Naive thymus-derived CD4-positive, alpha-beta T cell (primary cell): Measurements from ENCODE around the gene SLC37A4. TPM values are rescaled to one million over a fixed set of nuclear protein-coding genes. Genes with fewer than 3 reads are reported as not detected.
"Not testable (repeated sequence)": the region's sequence is repeated elsewhere in the genome, so short reads cannot be mapped to it uniquely, and the experiment has no call there.

Source experiments
- ATAC-seq: fragments of 150-1000 bp; cut with Tn5 transposase; 2 replicates; pipeline ENCODE4 v1.10.0; 2021; ENCODE audit warnings: mild to moderate bottlenecking, moderate library complexity
- CTCF ChIA-PET: fragments of 350-600 bp; sonication (Branson Sonifier 250); formaldehyde crosslinking; loops from one replicate; lab custom pipeline; 2021; ENCODE audit warnings: antibody characterized with exemption; lab: Charles Lee
- POLR2A ChIA-PET: fragments of 350-600 bp; sonication (Branson Sonifier 250); formaldehyde crosslinking; loops from one replicate; lab custom pipeline; 2021; ENCODE audit warnings: antibody characterized with exemption, inconsistent platforms; lab: Charles Lee
- DNase-seq, 9 donors: peaks; one replicate each; pipeline versions ENCODE4 v3.0.0 to v3.0.0-alpha.2; 2020 to 2022; ENCODE audit warnings: mixed read lengths in 1 of 9
- H3K27ac ChIP-seq: one replicate; pipeline ENCODE4 v1.7.0; 2013; ENCODE audit warnings: mild to moderate bottlenecking, low read depth, low read length, moderate library complexity
- H3K27me3 ChIP-seq, 2 donors: one replicate each; pipeline ENCODE4 v1.7.0; 2013; ENCODE audit warnings: low read length in 2 of 2, mild to moderate bottlenecking in 2 of 2, moderate library complexity in 2 of 2; ENCODE audit not compliant: control insufficient read depth in 2 of 2, insufficient read depth in 2 of 2
- H3K36me3 ChIP-seq, 3 experiments: 1 replicate in 2 of 3; 2 replicates in 1 of 3; pipeline ENCODE4 v1.7.0; 2013; ENCODE audit warnings: low read length in 3 of 3, mild to moderate bottlenecking in 3 of 3, moderate library complexity in 1 of 3; ENCODE audit not compliant: insufficient read depth in 3 of 3, control insufficient read depth in 2 of 3
- H3K4me1 ChIP-seq, 2 donors: one replicate each; pipeline ENCODE4 v1.7.0; 2013; ENCODE audit warnings: low read length in 2 of 2, mild to moderate bottlenecking in 2 of 2, moderate library complexity in 1 of 2; ENCODE audit not compliant: control insufficient read depth in 2 of 2, insufficient read depth in 2 of 2
- H3K4me3 ChIP-seq: 2 replicates; pipeline ENCODE4 v1.7.0; 2013; ENCODE audit warnings: mild to moderate bottlenecking, low read length
- H3K9me3 ChIP-seq, 3 experiments: 1 replicate in 2 of 3; 2 replicates in 1 of 3; pipeline ENCODE4 v1.7.0; 2013; ENCODE audit warnings: low read length in 3 of 3; ENCODE audit not compliant: control insufficient read depth in 2 of 3
- H3K27ac Mint-ChIP-seq, 9 donors: one replicate each; pipeline ENCODE4 v1.8.0; 2020 to 2022; ENCODE audit warnings: mixed read lengths in 9 of 9, mild to moderate bottlenecking in 8 of 9, moderate library complexity in 5 of 9, inconsistent platforms in 2 of 9
- H3K27me3 Mint-ChIP-seq, 5 donors: one replicate each; pipeline ENCODE4 v1.8.0; 2021 to 2022; ENCODE audit warnings: mixed read lengths in 5 of 5, mild to moderate bottlenecking in 1 of 5
- H3K36me3 Mint-ChIP-seq, 5 donors: one replicate each; pipeline ENCODE4 v1.8.0; 2020 to 2022; ENCODE audit warnings: mixed read lengths in 5 of 5, mild to moderate bottlenecking in 3 of 5, inconsistent platforms in 1 of 5
- H3K4me1 Mint-ChIP-seq, 7 donors: one replicate each; pipeline ENCODE4 v1.8.0; 2020 to 2022; ENCODE audit warnings: mixed read lengths in 7 of 7, mild to moderate bottlenecking in 3 of 7, inconsistent platforms in 1 of 7
- H3K4me3 Mint-ChIP-seq, 10 donors: one replicate each; pipeline ENCODE4 v1.8.0; 2020 to 2022; ENCODE audit warnings: mild to moderate bottlenecking in 10 of 10, mixed read lengths in 10 of 10, moderate library complexity in 6 of 10, inconsistent platforms in 2 of 10
- H3K9me3 Mint-ChIP-seq, 11 donors: one replicate each; pipeline ENCODE4 v1.8.0; 2020 to 2022; ENCODE audit warnings: mixed read lengths in 11 of 11, mild to moderate bottlenecking in 4 of 11, inconsistent platforms in 1 of 11, moderate library complexity in 1 of 11
- intact Hi-C, 2 donors: fragments of 100-400 bp; cut with micrococcal nuclease; formaldehyde crosslinking; loops; one replicate each; pipeline ENCODE4 v1.15.1; 2023
- polyA plus RNA-seq, 2 donors: library from polyadenylated mRNA; unstranded; fragments of 300-500 nt; fragmentation: Illumina TruSeq; gene quantifications; one replicate each; pipeline ENCODE4 v1.2.3, GENCODE V29; 2021
- total RNA-seq, 6 experiments: library from RNA in 5 of 6; stranded (reverse) in 5 of 6; gene quantifications; 1 replicate in 5 of 6; 2 replicates in 1 of 6; pipeline ENCODE4 v1.2.3 and lab custom pipeline; 2021 to 2026

The SLC37A4 gene
- total and polyA plus RNA-seq, 7 experiments from 2014 or later = 7.1 to 20.8 (median 13.1) TPM

DNA sequence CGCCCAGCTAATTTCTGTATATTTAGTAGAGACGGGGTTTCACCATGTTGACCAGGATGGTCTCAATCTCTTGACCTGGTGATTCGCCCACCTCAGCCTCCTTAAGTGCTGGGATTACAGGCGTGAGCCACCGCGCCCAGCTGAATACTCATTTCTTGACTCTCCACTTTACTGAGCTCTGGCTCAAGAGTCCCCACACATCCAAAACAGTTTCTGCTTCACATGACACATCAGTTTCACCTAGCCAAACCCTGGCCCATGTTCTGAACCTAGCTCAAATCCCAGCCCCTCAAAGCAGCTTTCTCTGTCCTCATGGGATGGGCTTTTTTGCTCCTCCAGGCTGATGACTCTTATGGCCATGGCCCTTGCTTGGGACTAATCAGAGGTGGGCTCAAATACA, 16.5 kb upstream of the SLC37A4 start:
- Mint-ChIP-seq H3K27ac (no peak overlapping the region), H3K36me3 (peaks cover 7 to 45% (median 19%) of the 10 kb centered on the region in 5 donors), H3K4me1 (peaks cover 0 to 6% (median 0%) of the 10 kb centered on the region in 7 donors), H3K9me3 (no peaks in the 10 kb centered on the region), H3K27me3 (no peaks in the 10 kb centered on the region), H3K4me3 (no peak overlapping the region)
- H3K27me3 ChIP-seq = no peaks in the 10 kb centered on the region
- intact Hi-C loops = no loop called here
- CTCF ChIA-PET = no interaction called here
- DNase-seq (no peak), ATAC-seq (no peak)
- H3K36me3 ChIP-seq = peaks cover 13 to 74% (median 24%) of the 10 kb centered on the region in 3 experiments
- no peak overlapping the region for H3K4me3 ChIP-seq
- no peaks in the 10 kb centered on the region for H3K9me3 ChIP-seq
- no peak overlapping the region for H3K27ac ChIP-seq
- H3K4me1 ChIP-seq = no peaks in the 10 kb centered on the region
- POLR2A ChIA-PET = interaction anchor here (1.2 to 1.4 kb wide), 2 partner anchors 9 to 50 kb away, joined by 3 to 4 read pairs; partner anchors contain the start of gene HYOU1

DNA sequence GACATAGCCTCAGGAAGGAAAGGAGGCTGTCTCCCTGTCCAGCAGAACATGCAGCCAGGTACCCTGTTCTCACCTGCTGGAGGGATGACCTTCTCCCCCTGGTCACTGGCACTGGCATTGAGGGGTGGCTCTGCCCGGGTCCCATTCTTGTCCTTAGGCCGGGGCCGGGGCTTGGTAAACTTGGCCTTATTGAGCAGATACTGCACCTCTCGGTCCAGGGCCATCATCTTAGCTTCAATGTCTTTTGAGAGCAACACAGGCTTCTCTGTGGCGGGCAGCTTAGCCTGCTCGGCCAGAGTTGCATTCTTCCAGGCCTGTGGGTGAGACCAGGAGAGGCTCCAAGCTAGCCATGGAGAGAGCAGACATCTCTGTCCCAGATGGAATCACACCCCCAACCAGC, 15.8 kb upstream of the SLC37A4 start:
- Mint-ChIP-seq H3K4me1 (peaks cover 0 to 5% (median 0%) of the 10 kb centered on the region in 7 donors), H3K36me3 (peaks cover 7 to 40% (median 17%) of the 10 kb centered on the region in 5 donors), H3K4me3 (no peak overlapping the region), H3K27me3 (no peaks in the 10 kb centered on the region), H3K9me3 (no peaks in the 10 kb centered on the region), H3K27ac (no peak overlapping the region)
- Histone ChIP-seq H3K36me3 (peaks cover 10 to 67% (median 18%) of the 10 kb centered on the region in 3 experiments), H3K4me1 (no peaks in the 10 kb centered on the region), H3K27ac (no peak overlapping the region), H3K27me3 (no peaks in the 10 kb centered on the region), H3K4me3 (no peak overlapping the region), H3K9me3 (no peaks in the 10 kb centered on the region)
- intact Hi-C loops = no loop called here
- CTCF ChIA-PET = interaction anchor here (0.6 kb wide), 1 partner anchor 92 kb away, joined by 3 read pairs; no protein-coding TSS in a partner anchor
- no peak for DNase-seq
- ATAC-seq = no peak
- POLR2A ChIA-PET = no interaction called here

DNA sequence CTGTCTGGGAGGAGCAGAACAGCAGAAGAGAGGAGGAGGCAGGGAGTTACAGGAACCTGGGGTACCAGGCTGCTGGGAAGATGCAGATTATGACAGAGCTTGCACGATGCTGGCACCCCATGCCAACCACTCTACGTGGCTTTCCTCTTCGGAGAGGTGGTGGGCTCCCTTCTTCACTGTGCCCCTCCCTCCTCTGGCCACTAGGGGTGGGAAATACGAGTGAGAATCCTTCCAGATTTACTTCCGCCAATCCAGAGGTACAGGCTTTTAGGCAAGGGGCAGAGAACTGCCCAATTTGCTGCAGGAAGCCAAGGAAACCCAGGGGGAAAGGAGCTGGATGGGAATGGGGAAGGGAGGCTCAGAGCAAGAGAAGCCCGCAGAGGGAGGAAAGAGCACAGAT, 14.0 kb upstream of the SLC37A4 start:
- POLR2A ChIA-PET = interaction anchor here (0.9 to 1.5 kb wide), 2 partner anchors 12 to 26 kb away, joined by 3 to 4 read pairs; partner anchors contain the start of genes RPS25 and TRAPPC4
- no peaks in the 10 kb centered on the region for H3K27me3 Mint-ChIP-seq

DNA sequence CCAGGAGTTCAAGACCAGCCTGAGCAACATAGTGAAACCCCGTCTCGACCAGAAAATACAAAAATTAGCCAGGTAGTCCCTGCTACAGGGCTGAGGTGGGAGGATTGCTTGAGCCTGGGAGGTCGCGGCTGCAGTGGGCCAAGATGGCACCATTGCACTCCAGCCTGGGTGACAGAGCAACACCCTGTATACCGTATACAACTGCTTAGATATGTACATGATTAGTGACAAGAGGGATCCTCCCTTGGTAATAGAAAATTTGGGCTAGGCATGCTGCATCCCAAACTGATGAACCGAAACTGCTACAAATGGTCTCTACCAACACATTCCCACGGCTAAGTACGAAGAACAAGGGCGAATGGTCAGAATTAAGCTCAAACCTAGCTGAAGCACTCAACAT, 12.2 kb upstream of the SLC37A4 start:
- Histone ChIP-seq H3K4me3 (no peak overlapping the region), H3K27ac (no peak overlapping the region), H3K9me3 (no peaks in the 10 kb centered on the region), H3K27me3 (no peaks in the 10 kb centered on the region), H3K4me1 (no peaks in the 10 kb centered on the region), H3K36me3 (peaks cover 0 to 33% (median 7%) of the 10 kb centered on the region in 3 experiments)
- Mint-ChIP-seq H3K4me1 (peaks cover 0 to 4% (median 0%) of the 10 kb centered on the region in 7 donors), H3K27me3 (no peaks in the 10 kb centered on the region), H3K9me3 (no peaks in the 10 kb centered on the region), H3K4me3 (no peak overlapping the region), H3K27ac (no peak overlapping the region), H3K36me3 (peaks cover 0 to 14% (median 4%) of the 10 kb centered on the region in 5 donors)
- ATAC-seq (no peak), DNase-seq (no peak)
- intact Hi-C loops = no loop called here
- CTCF ChIA-PET = interaction anchor here (0.6 kb wide), 1 partner anchor 40 kb away, joined by 3 read pairs; no protein-coding TSS in a partner anchor
- POLR2A ChIA-PET = no interaction called here

More for the DNA sequence above, 14.0 kb upstream of the SLC37A4 start:
- DNase-seq (no peak), ATAC-seq (no peak)
- Histone ChIP-seq H3K27me3 (no peaks in the 10 kb centered on the region), H3K9me3 (no peaks in the 10 kb centered on the region), H3K36me3 (peaks cover 7 to 51% (median 7%) of the 10 kb centered on the region in 3 experiments), H3K27ac (no peak overlapping the region), H3K4me3 (no peak overlapping the region), H3K4me1 (no peaks in the 10 kb centered on the region)
- no peak overlapping the region for H3K4me3 Mint-ChIP-seq
- peaks cover 4 to 28% (median 8%) of the 10 kb centered on the region in 5 donors for H3K36me3 Mint-ChIP-seq
- intact Hi-C loops = no loop called here
- peaks cover 0 to 5% (median 0%) of the 10 kb centered on the region in 7 donors for H3K4me1 Mint-ChIP-seq
- CTCF ChIA-PET = no interaction called here
- peak overlapping the region in 1 of 9 donors; percentile 45 for H3K27ac Mint-ChIP-seq
- H3K9me3 Mint-ChIP-seq = no peaks in the 10 kb centered on the region

DNA sequence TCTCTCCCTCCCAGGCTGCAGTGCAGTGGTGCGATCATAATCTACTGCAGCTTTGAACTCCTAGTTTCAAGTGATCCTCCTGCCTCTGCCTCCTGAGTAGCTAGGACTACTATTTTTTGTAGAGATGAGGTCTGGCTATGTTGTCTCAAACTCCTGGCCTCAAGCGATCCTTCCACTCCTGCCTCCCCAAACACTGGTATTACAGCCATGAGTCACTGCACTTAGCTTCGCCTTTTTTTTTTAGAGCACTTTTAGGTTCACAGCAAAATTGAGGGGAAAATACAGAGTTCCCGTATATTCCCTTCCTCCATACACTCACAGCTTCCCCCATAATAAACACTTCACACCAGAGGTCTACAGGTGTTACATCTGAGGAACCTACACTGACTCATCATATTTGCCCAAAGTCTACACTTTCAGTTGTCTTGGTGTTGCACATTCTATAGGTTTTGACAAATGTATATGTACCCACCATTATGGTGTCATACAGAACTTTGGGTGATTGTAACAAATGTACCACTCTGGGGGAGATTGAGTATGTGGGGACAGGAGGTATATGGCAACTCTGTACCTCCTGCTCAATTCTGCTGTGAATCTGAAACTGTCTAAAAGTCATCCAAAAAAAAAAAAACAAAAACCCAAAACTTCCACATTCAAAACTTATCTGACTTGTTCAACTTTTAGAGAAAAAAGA, 11.3 kb upstream of the SLC37A4 start:
- peaks cover 0 to 4% (median 0%) of the 10 kb centered on the region in 7 donors for H3K4me1 Mint-ChIP-seq
- no peak overlapping the region for H3K27ac ChIP-seq
- no peaks in the 10 kb centered on the region for H3K9me3 ChIP-seq
- no peaks in the 10 kb centered on the region for H3K4me1 ChIP-seq
- no peak for DNase-seq
- no peaks in the 10 kb centered on the region for H3K27me3 ChIP-seq
- intact Hi-C loops = no loop called here
- no peak overlapping the region for H3K4me3 Mint-ChIP-seq
- peaks cover 0 to 6% (median 0%) of the 10 kb centered on the region in 5 donors for H3K36me3 Mint-ChIP-seq
- H3K27ac Mint-ChIP-seq = peak overlapping the region in 2 of 9 donors; percentile 38 to 72
- H3K4me3 ChIP-seq = no peak overlapping the region
- H3K9me3 Mint-ChIP-seq = no peaks in the 10 kb centered on the region
- ChIA-PET CTCF (no interaction called here), POLR2A (interaction anchor here (1.4 kb wide), 1 partner anchor 12 kb away, joined by 3 read pairs; no protein-coding TSS in a partner anchor)
- H3K36me3 ChIP-seq = peaks cover 0 to 23% (median 0%) of the 10 kb centered on the region in 3 experiments
- H3K27me3 Mint-ChIP-seq = no peaks in the 10 kb centered on the region
- no peak for ATAC-seq

DNA sequence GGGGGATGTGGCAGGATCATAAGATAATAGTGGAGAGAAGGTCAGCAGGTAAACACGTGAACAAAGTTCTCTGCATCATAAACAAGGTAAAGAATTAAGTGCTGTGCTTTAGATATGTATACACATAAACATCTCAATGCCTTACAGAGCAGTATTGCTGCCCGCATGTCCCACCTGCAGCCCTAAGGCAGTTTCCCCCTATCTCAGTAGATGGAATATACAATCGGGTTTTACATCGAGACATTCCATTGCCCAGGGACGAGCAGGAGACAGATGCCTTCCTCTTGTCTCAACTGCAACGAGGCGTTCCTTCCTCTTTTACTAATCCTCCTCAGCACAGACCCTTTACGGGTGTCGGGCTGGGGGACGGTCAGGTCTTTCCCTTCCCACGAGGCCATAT, 8.8 kb upstream of the SLC37A4 start:
- H3K27me3 Mint-ChIP-seq, H3K4me1 ChIP-seq, H3K36me3 ChIP-seq, H3K9me3 ChIP-seq, DNase-seq, H3K9me3 Mint-ChIP-seq, H3K4me3 ChIP-seq, H3K36me3 Mint-ChIP-seq, ATAC-seq, intact Hi-C loops, H3K4me3 Mint-ChIP-seq, H3K27ac ChIP-seq, H3K27me3 ChIP-seq, H3K4me1 Mint-ChIP-seq, H3K27ac Mint-ChIP-seq, CTCF ChIA-PET: not testable (repeated sequence)
- POLR2A ChIA-PET = interaction anchor here (1.3 kb wide), 1 partner anchor 17 kb away, joined by 3 read pairs; the partner anchor contains the start of gene HYOU1
